Measurements from ENCODE around the gene SPATA2L. TPM values are rescaled to one million over a fixed set of nuclear protein-coding genes. Genes with fewer than 3 reads are reported as not detected.

Gene SPATA2L
- total and polyA plus RNA-seq, 10 of the 15 experiments (the other 5 are each of a cell fraction or from before 2014, with no cell fraction given), result 0.20 to 6.9 (median 3.9) TPM; not detected in 1

DNA sequence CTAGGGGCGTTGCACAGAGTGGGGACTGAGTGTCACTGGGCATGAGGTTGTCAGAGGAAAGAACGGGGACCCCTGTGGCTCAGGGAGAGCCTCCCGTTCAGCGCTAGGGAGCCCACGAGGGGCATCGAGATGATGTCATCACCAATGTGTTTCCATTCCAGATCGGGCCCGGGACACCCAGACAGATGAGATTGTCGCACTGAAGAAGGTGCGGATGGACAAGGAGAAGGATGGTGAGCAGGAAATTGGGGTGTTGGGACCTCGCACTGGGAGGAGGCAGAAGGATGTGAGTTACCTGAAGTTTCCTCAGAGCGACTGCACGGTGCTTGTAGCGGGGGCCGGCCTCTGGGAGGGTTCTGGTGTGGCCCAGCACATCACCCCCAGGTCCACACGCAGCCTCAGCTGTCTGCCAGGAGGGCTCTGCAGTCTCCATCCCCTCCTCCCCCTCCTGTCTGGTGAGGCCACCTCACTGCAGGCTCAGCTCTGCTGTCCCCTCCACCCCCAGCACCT is 11.1 kb downstream of the SPATA2L start:
- no peak overlapping the region for H3K27ac ChIP-seq (ENCODE audit: control insufficient read depth, insufficient read depth)
- no peak overlapping the region for H3K9ac ChIP-seq (ENCODE audit: control insufficient read depth, insufficient read depth, low read length)
- no peak overlapping the region for H3K4me3 ChIP-seq
- POLR2A ChIA-PET, result no interaction called here
- H3K79me2 ChIP-seq (ENCODE audit: control insufficient read depth, insufficient read depth, low read length), result peaks cover 11% of the 10 kb centered on the region
- H3K27me3 ChIP-seq (replicated peaks in 1 of 2; ENCODE audit: control insufficient read depth in 2 of 2, insufficient read depth in 2 of 2, low read length in 1 of 2), result no peaks in the 10 kb centered on the region
- H4K20me1 ChIP-seq (ENCODE audit: control insufficient read depth, insufficient read depth), result no peaks in the 10 kb centered on the region
- BruUV-seq (replicated peaks), result no TSS peak
- CTCF ChIA-PET, result no interaction called here
- no peak overlapping the region for H2AFZ ChIP-seq (ENCODE audit: control insufficient read depth, low read depth, low read length)
- 92% methylated on average over 16 of the region's 16 CpGs for WGBS (ENCODE audit: insufficient coverage, insufficient replicate concordance, low lambda C conversion rate, missing lambda C conversion rate)
- no peak overlapping the region for H3K4me2 ChIP-seq (ENCODE audit: control insufficient read depth, insufficient read depth)
- in situ Hi-C loops (cut with MboI) (no loop called here), intact Hi-C loops (cut with micrococcal nuclease; ENCODE audit: unreplicated experiment) (no loop called here)
- RAD21 ChIA-PET (ENCODE audit: unreplicated experiment), result interaction anchor here (0.6 kb wide), 1 partner anchor 296 kb away, joined by 3 read pairs; no protein-coding TSS in a partner anchor
- DNase-seq (ENCODE audit: low read depth, low spot score), result no peak
- no peaks in the 10 kb centered on the region for H3K9me3 ChIP-seq (replicated peaks; ENCODE audit: control insufficient read depth, insufficient read depth, low read length)
- FAIRE-seq, result no peak
- SMC1A ChIA-PET (ENCODE audit: uncharacterized antibody, unreplicated experiment), result no interaction called here
- H3K36me3 ChIP-seq (ENCODE audit: control insufficient read depth in 2 of 2, insufficient read depth in 2 of 2, low read length in 1 of 2), result peaks cover 0 to 12% of the 10 kb centered on the region in 2 experiments; a peak in 3 of 4 replicates
- peaks cover 6% of the 10 kb centered on the region; the same call in 1 of the 2 replicates for H3K4me1 ChIP-seq (ENCODE audit: control insufficient read depth, insufficient read depth, low read length)
- ATAC-seq, result no peak
- TF ChIP-seq NFYA (IDR thresholded peaks at IDR 0.05; ENCODE audit: borderline replicate concordance, low read depth, low read length), result no peak
- no peak for TF ChIP-seq ZBTB4 (CRISPR knock-in tag; IDR thresholded peaks at IDR 0.05)
- TF ChIP-seq, protein P1, sequence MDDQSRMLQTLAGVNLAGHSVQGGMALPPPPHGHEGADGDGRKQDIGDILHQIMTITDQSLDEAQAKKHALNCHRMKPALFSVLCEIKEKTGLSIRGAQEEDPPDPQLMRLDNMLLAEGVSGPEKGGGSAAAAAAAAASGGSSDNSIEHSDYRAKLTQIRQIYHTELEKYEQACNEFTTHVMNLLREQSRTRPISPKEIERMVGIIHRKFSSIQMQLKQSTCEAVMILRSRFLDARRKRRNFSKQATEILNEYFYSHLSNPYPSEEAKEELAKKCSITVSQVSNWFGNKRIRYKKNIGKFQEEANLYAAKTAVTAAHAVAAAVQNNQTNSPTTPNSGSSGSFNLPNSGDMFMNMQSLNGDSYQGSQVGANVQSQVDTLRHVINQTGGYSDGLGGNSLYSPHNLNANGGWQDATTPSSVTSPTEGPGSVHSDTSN (IDR thresholded peaks at IDR 0.05; ENCODE audit: insufficient replicate concordance, low read depth, low read length), result no peak
- TF ChIP-seq MTA2 (IDR thresholded peaks at IDR 0.05; ENCODE audit: low read depth), result no peak
- no peak for TF ChIP-seq CREM (IDR thresholded peaks at IDR 0.05; ENCODE audit: low read depth)
- TF ChIP-seq SRF (IDR thresholded peaks at IDR 0.05; ENCODE audit: low read depth in 2 of 2, low read length in 2 of 2), result no peak
- TF ChIP-seq BHLHE40 (IDR thresholded peaks at IDR 0.05; ENCODE audit: borderline replicate concordance in 1 of 2, low read depth in 2 of 2, low read length in 1 of 2), result no peak
- no peak for TF ChIP-seq SREBF1 (IDR thresholded peaks at IDR 0.05; ENCODE audit: low read length)
- TF ChIP-seq POLR2AphosphoS5 (IDR thresholded peaks at IDR 0.05; ENCODE audit: low read length), result no peak
- TF ChIP-seq, protein P2, sequence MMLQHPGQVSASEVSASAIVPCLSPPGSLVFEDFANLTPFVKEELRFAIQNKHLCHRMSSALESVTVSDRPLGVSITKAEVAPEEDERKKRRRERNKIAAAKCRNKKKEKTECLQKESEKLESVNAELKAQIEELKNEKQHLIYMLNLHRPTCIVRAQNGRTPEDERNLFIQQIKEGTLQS (IDR thresholded peaks at IDR 0.05; ENCODE audit: borderline replicate concordance, extremely low read depth, low read depth, low read length), result no peak
- no peak for TF ChIP-seq IRF4 (IDR thresholded peaks at IDR 0.05; ENCODE audit: low read depth, low read length)
- TF ChIP-seq ZBTB40 (IDR thresholded peaks at IDR 0.05; ENCODE audit: borderline replicate concordance), result no peak
